GM19351 (cell line): ENCODE results near the gene E2F1.

Source experiments
- ATAC-seq: cut with Tn5 transposase; IDR thresholded peaks from one replicate; pipeline ENCODE4 v1.9.1; 2021; ENCODE audit warnings: mild to moderate bottlenecking, moderate library complexity; ENCODE audit not compliant: unreplicated experiment

The E2F1 gene

DNA sequence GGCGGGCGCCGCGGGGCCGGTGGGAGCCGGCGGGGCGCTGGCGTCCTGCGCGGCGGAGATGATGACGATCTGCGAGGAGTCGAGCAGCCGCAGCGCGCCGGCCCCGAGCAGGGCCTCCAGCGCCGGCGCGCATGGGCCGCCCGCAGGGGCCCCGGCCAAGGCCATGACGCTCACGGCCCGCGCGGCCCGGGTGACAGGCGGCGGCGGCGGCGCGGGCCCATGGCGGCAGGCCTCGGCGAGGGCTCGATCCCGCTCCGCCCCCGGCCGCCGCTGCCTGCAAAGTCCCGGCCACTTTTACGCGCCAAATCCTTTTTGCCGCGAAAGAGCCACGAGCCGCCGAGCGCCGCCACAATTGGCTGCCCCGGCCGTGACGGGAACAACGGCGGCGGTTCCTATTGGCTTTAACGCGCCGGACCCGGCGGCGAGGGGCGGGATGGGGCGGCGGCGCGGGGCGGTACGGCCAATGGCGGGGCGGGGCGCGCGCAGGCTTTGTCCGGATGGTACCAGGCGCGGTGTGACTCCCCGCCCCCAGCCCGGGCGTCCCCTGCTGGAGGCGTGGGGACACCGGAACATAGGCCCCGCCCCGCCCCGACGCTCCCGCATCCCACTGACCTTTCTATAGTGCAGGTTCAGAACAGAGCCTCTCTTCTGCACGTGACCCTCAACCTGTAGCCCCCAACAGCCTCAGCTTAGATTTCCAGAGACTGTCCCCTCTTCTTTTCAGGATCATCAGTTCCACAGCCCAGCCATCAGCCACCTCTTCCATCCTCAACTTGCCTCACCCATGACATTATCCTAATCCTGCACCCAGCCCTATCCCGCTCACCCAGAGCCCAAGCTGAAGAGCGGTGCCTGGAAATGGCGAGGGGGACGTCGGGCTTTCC is at the start of gene E2F1:
Gene E2F1 (minus strand): TSS at position 286 of the 884 bp plus-strand sequence. CDS start 121 bp downstream, at position 165.
- ATAC-seq = peak; percentile 80

DNA sequence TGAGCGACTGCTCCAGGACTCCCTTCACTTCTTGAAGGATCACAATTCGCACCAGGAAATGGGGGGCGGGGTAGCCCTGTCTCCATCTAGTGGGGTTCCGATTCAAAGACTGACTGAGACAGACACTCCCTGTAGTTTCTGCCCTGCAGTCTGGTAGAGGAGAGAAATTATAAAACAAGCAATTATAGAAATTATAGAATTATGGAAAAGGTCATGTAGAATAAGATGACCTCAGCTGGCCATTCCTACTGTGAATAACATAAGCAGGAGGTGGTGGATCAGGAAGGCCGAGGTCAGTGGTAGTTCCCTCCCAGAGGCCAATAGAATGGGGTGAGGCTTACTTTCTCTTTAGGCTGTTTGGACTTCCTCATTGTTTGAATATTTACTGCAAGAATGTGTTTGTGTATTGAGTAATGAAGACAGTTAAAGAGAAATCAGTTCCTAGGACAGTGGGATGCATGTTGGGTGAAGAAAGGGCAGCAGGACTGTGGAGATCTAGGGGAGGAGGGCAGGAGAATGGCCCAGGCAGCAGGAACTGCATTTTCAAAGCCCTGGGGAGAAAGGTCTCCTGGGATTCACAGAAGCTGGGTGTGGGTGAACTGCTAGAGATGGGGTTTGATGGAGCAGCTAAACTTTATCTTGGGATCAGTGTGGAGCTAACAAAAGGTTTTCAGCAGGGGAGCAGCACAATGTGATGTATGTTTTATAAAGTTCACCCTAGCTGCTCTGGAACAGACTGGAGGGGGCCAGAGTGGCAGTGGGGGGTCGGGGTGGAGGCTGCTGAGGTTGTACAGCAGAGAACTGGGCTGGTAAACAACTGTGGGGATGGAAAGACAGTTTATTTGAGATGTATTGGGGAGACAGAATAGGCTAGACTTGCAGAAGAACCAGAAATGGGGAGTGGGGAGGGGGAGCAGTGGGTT is 47.7 kb upstream of the E2F1 start:
- no peak for ATAC-seq

GRCh38 chr20:33732166-33732970 is 46.2 kb upstream of the E2F1 start:
- ATAC-seq = peak; percentile 64

- ATAC-seq = peak; percentile 73
These were observed 45.5 kb upstream of the E2F1 start, which contains the start of gene ZNF341 for GRCh38 chr20:33731693-33732165. Gene ZNF341 (plus strand): TSS chr20:33731996. CDS start chr20:33732022, 26 bp downstream.

GRCh38 chr20:33730946-33731692 is 44.9 kb upstream of the E2F1 start:
- ATAC-seq = no peak

- ATAC-seq = no peak
These were observed 42.9 kb upstream of the E2F1 start for GRCh38 chr20:33729101-33729500.

- ATAC-seq = no peak
These were observed 42.3 kb upstream of the E2F1 start for GRCh38 chr20:33728463-33728862.

- ATAC-seq = no peak
These were observed 41.6 kb upstream of the E2F1 start for GRCh38 chr20:33727806-33728205.

- ATAC-seq = no peak
These were observed 40.9 kb upstream of the E2F1 start for GRCh38 chr20:33727115-33727479.

DNA sequence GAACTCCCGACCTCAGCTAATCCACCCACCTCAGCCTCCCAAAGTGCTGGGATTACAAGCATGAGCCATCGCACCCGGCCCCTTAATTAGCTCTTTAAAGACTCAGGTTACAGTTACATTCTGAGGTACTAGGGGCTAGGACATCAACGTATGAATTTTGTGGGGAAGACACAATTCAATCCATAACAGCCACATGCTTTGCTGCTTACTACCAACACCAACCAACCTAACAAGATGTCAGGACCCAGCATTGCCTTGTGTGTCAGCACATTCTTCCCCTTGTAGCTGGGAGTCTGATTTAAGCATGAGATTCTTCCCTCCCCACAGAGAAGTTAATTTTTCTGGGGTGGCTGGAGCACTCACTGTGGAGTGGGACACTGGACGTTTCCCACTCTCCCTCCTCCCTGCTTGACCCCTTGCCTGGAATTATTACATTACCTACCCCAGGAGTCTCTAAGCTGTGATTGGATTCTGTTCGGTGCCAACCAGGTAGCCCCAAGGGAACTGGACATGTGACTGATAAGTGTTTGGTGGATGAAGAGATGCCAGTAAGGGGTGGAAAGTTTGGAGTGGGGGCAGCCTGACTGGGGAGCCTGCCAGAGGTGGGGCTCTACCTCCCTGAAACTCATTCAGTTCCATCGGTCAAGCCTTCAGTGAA is 39.6 kb upstream of the E2F1 start:
- ATAC-seq = no peak

GRCh38 chr20:33724439-33725094 is 38.4 kb upstream of the E2F1 start:
- no peak for ATAC-seq

DNA sequence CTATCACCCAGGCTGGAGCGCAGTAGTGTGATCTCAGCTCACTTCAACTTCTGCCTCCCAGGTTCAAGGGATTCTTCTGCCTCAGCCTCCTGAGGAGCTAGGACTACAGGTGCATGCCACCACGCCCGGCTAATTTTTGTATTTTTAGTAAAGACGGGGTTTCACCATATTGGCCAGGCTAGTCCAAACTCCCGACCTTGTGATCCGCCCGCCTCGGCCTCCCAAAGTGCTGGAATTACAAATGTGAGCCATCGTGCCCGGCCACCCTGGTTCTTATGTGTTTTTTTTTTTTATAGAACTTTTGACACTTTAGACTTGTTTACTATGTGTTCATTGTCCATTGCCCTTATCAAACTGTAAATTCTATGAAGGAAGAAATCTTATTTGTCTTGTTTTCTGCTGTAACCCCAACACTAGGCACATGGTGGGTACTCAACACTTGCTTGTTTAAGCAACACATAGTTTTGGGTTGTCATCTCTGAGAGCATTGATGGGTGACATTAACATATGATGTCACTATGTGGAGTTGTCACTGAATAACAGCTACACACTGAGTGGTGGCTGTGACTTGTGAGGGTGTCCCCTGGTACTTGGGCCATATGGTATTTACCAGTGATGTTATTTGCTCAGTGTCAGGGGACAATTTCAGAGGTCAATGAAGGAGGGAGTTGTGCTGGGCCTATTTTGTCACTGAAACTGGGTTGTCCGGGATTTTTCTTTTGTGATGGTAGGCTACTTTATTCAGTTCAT is 35.4 kb upstream of the E2F1 start:
- ATAC-seq = no peak

DNA sequence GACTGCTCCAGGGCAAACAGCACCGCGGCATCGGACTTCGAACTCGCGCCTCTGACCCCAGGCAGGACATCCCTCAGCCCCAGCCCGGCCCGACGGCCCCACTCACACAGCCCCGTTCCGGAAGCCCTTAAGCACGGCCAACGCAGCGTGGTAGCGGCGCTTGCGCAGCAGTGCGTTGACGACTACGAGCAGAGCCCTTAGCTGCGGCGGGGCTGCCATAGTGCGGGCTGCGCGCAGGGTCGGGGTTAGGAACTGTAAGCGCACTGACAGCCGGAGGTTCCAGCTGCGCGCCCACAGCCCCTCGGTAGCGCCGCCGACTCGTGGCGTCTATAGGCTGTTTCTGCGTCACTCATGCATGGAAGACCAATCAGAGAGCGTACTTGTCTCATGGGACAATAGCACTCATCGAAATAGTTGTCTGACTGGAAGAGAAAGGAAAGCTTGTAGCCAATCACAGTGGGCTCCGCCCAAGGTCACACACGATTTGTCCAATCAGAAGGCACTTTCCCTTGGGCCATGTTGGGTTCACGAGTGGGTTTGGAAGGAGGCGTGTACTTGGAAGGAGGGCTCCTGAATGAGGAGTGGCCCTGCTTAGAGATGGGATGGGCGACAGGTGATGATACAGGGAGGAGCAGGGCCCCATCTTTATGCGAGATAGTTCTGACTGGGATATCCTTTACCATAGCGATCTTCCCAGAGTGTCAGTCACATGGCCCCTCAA is 34.0 kb upstream of the E2F1 start, which contains the start of gene PXMP4:
Gene PXMP4 (minus strand): TSS at position 322 of the 721 bp plus-strand sequence. CDS start 103 bp downstream, at position 219.
- ATAC-seq = peak; percentile 98

DNA sequence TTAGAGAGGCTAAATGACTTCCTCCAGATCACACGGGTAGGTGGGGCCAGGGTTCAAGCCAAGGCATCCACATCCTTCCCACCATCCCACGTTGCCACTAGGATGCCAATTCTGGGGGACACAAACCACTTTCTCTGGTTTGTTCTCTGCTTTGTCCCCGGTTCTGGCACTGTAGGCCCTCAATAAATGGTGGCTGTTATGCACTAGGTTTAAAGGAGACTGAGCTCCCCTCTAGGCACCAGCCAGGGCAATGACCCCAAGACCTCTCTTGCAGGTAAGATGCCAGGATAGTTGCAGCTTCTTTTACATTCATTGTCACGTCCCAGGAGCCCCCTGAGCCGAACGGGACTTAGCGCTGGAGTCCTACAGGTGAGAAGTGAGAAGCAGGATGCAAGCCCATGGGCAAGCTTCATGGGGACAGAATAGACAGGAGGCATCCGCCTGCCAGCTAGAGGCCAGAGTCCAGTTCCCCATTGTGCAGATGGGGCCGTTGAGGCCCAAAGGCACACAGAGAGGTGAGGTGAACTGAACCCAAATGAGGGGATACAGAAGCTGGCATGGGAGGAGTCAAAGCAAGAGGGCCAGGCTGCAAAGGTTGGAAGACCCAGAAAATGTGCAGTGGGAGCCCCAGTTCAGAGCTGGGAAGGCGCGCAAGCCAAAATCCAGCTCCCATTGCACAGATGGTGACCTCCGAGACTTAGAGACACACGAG is 33.2 kb upstream of the E2F1 start:
- no peak for ATAC-seq

GRCh38 chr20:33716498-33716897 is 30.3 kb upstream of the E2F1 start:
- no peak for ATAC-seq

- no peak for ATAC-seq
These were observed 27.7 kb upstream of the E2F1 start for GRCh38 chr20:33713865-33714367.

DNA sequence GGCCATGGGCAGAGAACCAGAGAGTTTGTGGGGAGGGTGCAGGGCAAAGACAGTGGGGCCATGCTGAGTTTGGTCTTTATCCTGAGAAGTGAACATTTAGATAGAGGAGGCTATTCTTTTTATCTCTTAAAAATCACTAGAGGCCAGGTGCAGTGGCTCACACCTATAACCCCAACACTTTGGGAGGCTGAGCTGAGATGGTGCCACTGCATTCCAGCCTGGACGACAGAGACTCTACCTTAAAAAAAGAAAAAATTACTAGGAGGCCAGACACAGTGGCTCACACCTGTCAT is 25.2 kb upstream of the E2F1 start:
- no peak for ATAC-seq
